IMR-90 (cell line): Measurements from ENCODE around the gene LRRC56. TPM values are rescaled to one million over a fixed set of nuclear protein-coding genes. Genes with fewer than 3 reads are reported as not detected.

ENCODE experiments used
- ATAC-seq: fragments of 200-7000 bp; cut with Tn5 transposase; 2 replicates; pipeline ENCODE4 v1.9.1; 2020; ENCODE audit warnings: low read depth, mild to moderate bottlenecking, moderate library complexity
- BruUV-seq: library from RNA; stranded (reverse); fragments of 400-500 nt; replicated peaks from 2 replicates; lab custom pipeline; 2021; lab: Mats Ljungman, UMichigan
- CTCF ChIA-PET: fragments of 300-600 bp; formaldehyde crosslinking; extraction: SDS; loops from one replicate; lab custom pipeline; 2021; ENCODE audit warnings: antibody characterized with exemption; lab: Yijun Ruan, JAX
- POLR2A ChIA-PET: fragments of 300-600 bp; sonication (Branson Sonifier 250); formaldehyde crosslinking; loops from one replicate; lab custom pipeline; 2022; ENCODE audit warnings: antibody characterized with exemption; ENCODE audit not compliant: unreplicated experiment; lab: Charles Lee
- DNase-seq: peaks from one replicate; pipeline ENCODE4 v3.0.0; 2013
- H2AFZ ChIP-seq: replicated peaks from 2 replicates; pipeline ENCODE3; 2013; ENCODE audit warnings: low read length, mild to moderate bottlenecking; ENCODE audit not compliant: poor library complexity
- H2AK5ac ChIP-seq: 2 replicates; pipeline ENCODE4 v1.6.1; 2013; ENCODE audit warnings: low read depth, low read length, inconsistent platforms
- H2AK9ac ChIP-seq: replicated peaks from 2 replicates; pipeline ENCODE3; 2013; ENCODE audit warnings: mild to moderate bottlenecking, low read depth, low read length, moderate library complexity; ENCODE audit not compliant: poor library complexity
- H2BK120ac ChIP-seq: 2 replicates; pipeline ENCODE4 v1.6.1; 2013; ENCODE audit warnings: low read depth, low read length, inconsistent platforms
- H2BK15ac ChIP-seq: 3 replicates; pipeline ENCODE4 v1.6.1; 2013; ENCODE audit warnings: low read depth, low read length, inconsistent platforms
- H2BK20ac ChIP-seq: 2 replicates; pipeline ENCODE4 v1.6.1; 2013; ENCODE audit warnings: low read depth, mild to moderate bottlenecking, inconsistent platforms, low read length, moderate library complexity
- H2BK5ac ChIP-seq: 2 replicates; pipeline ENCODE4 v1.6.1; 2013; ENCODE audit warnings: mild to moderate bottlenecking, low read depth, low read length, inconsistent platforms; ENCODE audit not compliant: poor library complexity, severe bottlenecking
- H3K14ac ChIP-seq: replicated peaks from 2 replicates; pipeline ENCODE4 v1.6.1; 2013; ENCODE audit warnings: low read depth, low read length, inconsistent platforms
- H3K18ac ChIP-seq: 2 replicates; pipeline ENCODE4 v1.6.1; 2013; ENCODE audit warnings: low read depth, low read length, control low read depth
- H3K23ac ChIP-seq: 2 replicates; pipeline ENCODE4 v1.6.1; 2013; ENCODE audit warnings: low read depth, low read length, inconsistent platforms
- H3K27ac ChIP-seq: 2 replicates; pipeline ENCODE4 v1.5.1; 2013; ENCODE audit warnings: mild to moderate bottlenecking, control low read depth, low read length; ENCODE audit not compliant: insufficient read depth
- H3K27me3 ChIP-seq: 2 replicates; pipeline ENCODE4 v1.6.1; 2013; ENCODE audit warnings: low read length; ENCODE audit not compliant: control insufficient read depth, insufficient read depth
- H3K36me3 ChIP-seq: 2 replicates; pipeline ENCODE4 v1.6.1; 2013; ENCODE audit warnings: low read length, mixed read lengths; ENCODE audit not compliant: control insufficient read depth, insufficient read depth
- H3K4ac ChIP-seq: 2 replicates; pipeline ENCODE4 v1.6.1; 2013; ENCODE audit warnings: low read depth, low read length, inconsistent platforms
- H3K4me1 ChIP-seq: 2 replicates; pipeline ENCODE4 v1.6.1; 2013; ENCODE audit warnings: low read length, mixed read lengths; ENCODE audit not compliant: control insufficient read depth, insufficient read depth
- H3K4me2 ChIP-seq: 2 replicates; pipeline ENCODE4 v1.6.1; 2013; ENCODE audit warnings: low read depth, mild to moderate bottlenecking, control low read depth, low read length, moderate library complexity
- H3K4me3 ChIP-seq: 2 replicates; pipeline ENCODE4 v1.5.1; 2013; ENCODE audit warnings: low read depth, mild to moderate bottlenecking, control low read depth, low read length, moderate library complexity; ENCODE audit not compliant: insufficient read depth
- H3K56ac ChIP-seq: 2 replicates; pipeline ENCODE4 v1.6.1; 2013; ENCODE audit warnings: low read length, inconsistent platforms; ENCODE audit not compliant: insufficient read depth; ENCODE audit errors: extremely low read depth
- H3K79me1 ChIP-seq, 2 experiments: 2 replicates each; pipeline ENCODE4 v1.6.1; 2013; ENCODE audit warnings: low read length in 2 of 2, inconsistent platforms in 1 of 2, low read depth in 1 of 2
- H3K9ac ChIP-seq: 2 replicates; pipeline ENCODE4 v1.6.1; 2013; ENCODE audit warnings: low read depth, low read length, control low read depth
- H3K9me1 ChIP-seq: 2 replicates; pipeline ENCODE4 v1.6.1; 2013; ENCODE audit warnings: low read length, inconsistent platforms; ENCODE audit not compliant: insufficient read depth
- H3K9me3 ChIP-seq: 2 replicates; pipeline ENCODE4 v1.6.1; 2013; ENCODE audit warnings: low read length; ENCODE audit not compliant: control insufficient read depth, insufficient read depth
- H4K20me1 ChIP-seq: 2 replicates; pipeline ENCODE4 v1.6.1; 2013; ENCODE audit warnings: low read length, inconsistent platforms; ENCODE audit not compliant: insufficient read depth
- H4K5ac ChIP-seq: 2 replicates; pipeline ENCODE4 v1.6.1; 2013; ENCODE audit warnings: mild to moderate bottlenecking, low read depth, low read length, control low read depth
- H4K8ac ChIP-seq, 2 experiments: 2 replicates each; pipeline ENCODE4 v1.6.1; 2013; ENCODE audit warnings: low read depth in 2 of 2, low read length in 2 of 2, control low read depth in 1 of 2, inconsistent platforms in 1 of 2
- H4K91ac ChIP-seq: 2 replicates; pipeline ENCODE4 v1.6.1; 2013; ENCODE audit warnings: low read depth, low read length, inconsistent platforms; ENCODE audit not compliant: insufficient read depth
- BHLHE40 ChIP-seq: fragments of 150-350 bp; IDR thresholded peaks from 2 replicates; pipeline ENCODE4 v1.6.1; 2016; ENCODE audit warnings: mild to moderate bottlenecking, low read depth, low read length
- CEBPB ChIP-seq: IDR thresholded peaks from 2 replicates; pipeline ENCODE4 v1.6.1; 2012; ENCODE audit warnings: low read depth, low read length, improper control_type of control experiment
- CHD1 ChIP-seq: IDR thresholded peaks from 2 replicates; pipeline ENCODE4 v1.6.1; 2012; ENCODE audit warnings: low read depth, low read length, improper control_type of control experiment
- FOS ChIP-seq: fragments of 150-350 bp; IDR thresholded peaks from 2 replicates; pipeline ENCODE4 v1.6.1; 2016; ENCODE audit warnings: low read depth, low read length
- MAFK ChIP-seq: IDR thresholded peaks from 2 replicates; pipeline ENCODE4 v1.6.1; 2012; ENCODE audit warnings: low read depth, low read length, improper control_type of control experiment
- MAZ ChIP-seq: IDR thresholded peaks from 2 replicates; pipeline ENCODE4 v1.6.1; 2012; ENCODE audit warnings: low read depth, mild to moderate bottlenecking, low read length, improper control_type of control experiment, moderate library complexity, borderline replicate concordance
- MXI1 ChIP-seq: IDR thresholded peaks from 2 replicates; pipeline ENCODE4 v1.6.1; 2012; ENCODE audit warnings: low read depth, mild to moderate bottlenecking, low read length, moderate library complexity, borderline replicate concordance
- NFE2L2 ChIP-seq: fragments of 150-350 bp; IDR thresholded peaks from 2 replicates; pipeline ENCODE4 v1.6.1; 2016; ENCODE audit warnings: low read depth, mild to moderate bottlenecking, low read length
- POLR2A ChIP-seq: IDR thresholded peaks from 2 replicates; pipeline ENCODE4 v1.6.1; 2012; ENCODE audit warnings: mild to moderate bottlenecking, low read depth, low read length
- RAD21 ChIP-seq: IDR thresholded peaks from 2 replicates; pipeline ENCODE4 v1.6.1; 2012; ENCODE audit warnings: low read length, improper control_type of control experiment
- RCOR1 ChIP-seq: IDR thresholded peaks from 2 replicates; pipeline ENCODE4 v1.6.1; 2012; ENCODE audit warnings: mild to moderate bottlenecking, low read length, improper control_type of control experiment; ENCODE audit not compliant: insufficient replicate concordance
- RFX5 ChIP-seq: IDR thresholded peaks from 2 replicates; pipeline ENCODE4 v1.8.0; 2012; ENCODE audit warnings: low read depth, mild to moderate bottlenecking, low read length, moderate library complexity
- SMC3 ChIP-seq: fragments of 150-350 bp; IDR thresholded peaks from 2 replicates; pipeline ENCODE4 v1.6.1; 2016; ENCODE audit warnings: low read depth, mild to moderate bottlenecking, antibody characterized with exemption, low read length, moderate library complexity
- WGBS, 2 experiments: methylation state at CpG; one replicate each; pipeline versions ENCODE4 v1.1.5 to v1.1.7; 2013; ENCODE audit warnings: missing lambda C conversion rate in 2 of 2; ENCODE audit not compliant: insufficient read length in 1 of 2; ENCODE audit errors: extremely low coverage in 2 of 2; 5-methylcytosine and 5-hydroxymethylcytosine counted together
- dilution Hi-C: fragments of 300-500 bp; cut with HindIII; formaldehyde crosslinking; loops from one replicate; pipeline ENCODE4 v1.14.3; 2018; ENCODE audit warnings: low sequenced_read_pairs; ENCODE audit not compliant: unreplicated experiment
- in situ Hi-C: fragments of 300-500 bp; cut with MboI; formaldehyde crosslinking; loops from 3 replicates; pipeline ENCODE4 v1.14.3; 2019; ENCODE audit warnings: low sequenced_read_pairs, inconsistent platforms, mixed read lengths
- intact Hi-C: fragments of 100-400 bp; cut with micrococcal nuclease; formaldehyde crosslinking; loops from 2 replicates; pipeline ENCODE4 v1.10.0; 2022
- polyA plus RNA-seq, 3 experiments: library from polyadenylated mRNA; depleted of rRNA; stranded (reverse); fragments of >200 nt; gene quantifications; 2 replicates each; pipeline ENCODE4 v1.2.3, GENCODE V29; 2012; ENCODE audit warnings: low replicate concordance in 1 of 3
- total RNA-seq: library from RNA; depleted of rRNA; stranded (reverse); fragments of >200 nt; gene quantifications from 2 replicates; pipeline ENCODE4 v1.2.3, GENCODE V29; 2012
- TF ChIP-seq, protein P1 (sequence below): fragments of 150-350 bp; IDR thresholded peaks from 2 replicates; pipeline ENCODE4 v1.6.1; 2017; ENCODE audit warnings: mild to moderate bottlenecking, antibody characterized with exemption, low read length, low read depth
- TF ChIP-seq, protein P2 (sequence below): fragments of 150-350 bp; IDR thresholded peaks from 2 replicates; pipeline ENCODE4 v1.6.1; 2016; ENCODE audit warnings: low read depth, mild to moderate bottlenecking, low read length, moderate library complexity, borderline replicate concordance

LRRC56 gene
- total and polyA plus RNA-seq, 2 of the 4 experiments (the other 2 are of a cell fraction): 0.36 to 1.3 TPM

- 82% methylated on average over 11 of the region's 21 CpGs; no CpG with 5 or more reads in 1 of the 2 experiments for WGBS, 2 experiments
- peaks cover 16% of the 10 kb centered on the region for H3K4me1 ChIP-seq
- H4K91ac ChIP-seq: no peak overlapping the region
- H3K4me3 ChIP-seq: no peak overlapping the region
- no peak overlapping the region for H2BK120ac ChIP-seq
- POLR2A ChIA-PET: no interaction called here
- H3K4me2 ChIP-seq: peak overlapping the region; percentile 95
- in situ Hi-C loops (no loop called here), intact Hi-C loops (no loop called here), dilution Hi-C loops (no loop called here)
- H2AK5ac ChIP-seq: no peak overlapping the region; the same call in 1 of the 2 replicates
- peaks cover 12% of the 10 kb centered on the region for H3K36me3 ChIP-seq
- H3K79me1 ChIP-seq: peaks cover 2 to 43% of the 10 kb centered on the region in 2 experiments; a peak in 3 of 4 replicates
- H4K8ac ChIP-seq: no peak overlapping the region
- H3K18ac ChIP-seq: no peak overlapping the region
- no peak for DNase-seq
- H3K9ac ChIP-seq: no peak overlapping the region
- no peaks in the 10 kb centered on the region for H3K9me3 ChIP-seq
- no peaks in the 10 kb centered on the region; the same call in 1 of the 2 replicates for H3K27me3 ChIP-seq
- H2AK9ac ChIP-seq: peak overlapping the region; percentile 82
- H3K27ac ChIP-seq: no peak overlapping the region
- no peak overlapping the region for H2AFZ ChIP-seq
- H3K4ac ChIP-seq: no peak overlapping the region
- H4K5ac ChIP-seq: no peak overlapping the region
- peak overlapping the region; percentile 67 for H3K23ac ChIP-seq
- H2BK15ac ChIP-seq: no peak overlapping the region
- ATAC-seq: no peak
- H2BK5ac ChIP-seq: no peak overlapping the region
- no peak overlapping the region for H3K56ac ChIP-seq
- no TSS peak for BruUV-seq
- peaks cover 62% of the 10 kb centered on the region for H4K20me1 ChIP-seq
- no peak overlapping the region for H3K14ac ChIP-seq
- peaks cover 18% of the 10 kb centered on the region for H3K9me1 ChIP-seq
- no peak overlapping the region for H2BK20ac ChIP-seq
- CTCF ChIA-PET: no interaction called here
- TF ChIP-seq MXI1: no peak
- no peak for TF ChIP-seq NFE2L2
- TF ChIP-seq, protein P1, sequence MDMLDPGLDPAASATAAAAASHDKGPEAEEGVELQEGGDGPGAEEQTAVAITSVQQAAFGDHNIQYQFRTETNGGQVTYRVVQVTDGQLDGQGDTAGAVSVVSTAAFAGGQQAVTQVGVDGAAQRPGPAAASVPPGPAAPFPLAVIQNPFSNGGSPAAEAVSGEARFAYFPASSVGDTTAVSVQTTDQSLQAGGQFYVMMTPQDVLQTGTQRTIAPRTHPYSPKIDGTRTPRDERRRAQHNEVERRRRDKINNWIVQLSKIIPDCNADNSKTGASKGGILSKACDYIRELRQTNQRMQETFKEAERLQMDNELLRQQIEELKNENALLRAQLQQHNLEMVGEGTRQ: no peak
- no peak for TF ChIP-seq FOS
- TF ChIP-seq MAFK: no peak
- TF ChIP-seq, protein P2, sequence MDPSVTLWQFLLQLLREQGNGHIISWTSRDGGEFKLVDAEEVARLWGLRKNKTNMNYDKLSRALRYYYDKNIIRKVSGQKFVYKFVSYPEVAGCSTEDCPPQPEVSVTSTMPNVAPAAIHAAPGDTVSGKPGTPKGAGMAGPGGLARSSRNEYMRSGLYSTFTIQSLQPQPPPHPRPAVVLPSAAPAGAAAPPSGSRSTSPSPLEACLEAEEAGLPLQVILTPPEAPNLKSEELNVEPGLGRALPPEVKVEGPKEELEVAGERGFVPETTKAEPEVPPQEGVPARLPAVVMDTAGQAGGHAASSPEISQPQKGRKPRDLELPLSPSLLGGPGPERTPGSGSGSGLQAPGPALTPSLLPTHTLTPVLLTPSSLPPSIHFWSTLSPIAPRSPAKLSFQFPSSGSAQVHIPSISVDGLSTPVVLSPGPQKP: no peak
- TF ChIP-seq MAZ: no peak
- TF ChIP-seq RAD21: no peak
- TF ChIP-seq RCOR1: no peak
- TF ChIP-seq RFX5: no peak
- TF ChIP-seq CHD1: no peak
- TF ChIP-seq BHLHE40: no peak
- TF ChIP-seq CEBPB: no peak
- TF ChIP-seq SMC3: no peak
- TF ChIP-seq POLR2A: no peak
Measured at GRCh38 chr11:578276-579035, 41.1 kb downstream of the LRRC56 start.
